ENCODE measurements around the gene TRIM52.

- TF ChIP-seq CHD1 (IDR thresholded peaks at IDR 0.05; ENCODE audit: low read depth, low read length) (no peak; the same call in 1 of the 2 replicates), NFE2L2 (IDR thresholded peaks at IDR 0.05; ENCODE audit: low read depth, low read length) (no peak)
Observed at GRCh38 chr5:181207960-181208253, 53.0 kb downstream of the TRIM52 start.

Data from IMR-90 (cell line).